ENCODE data around the gene CLCN6.

DNA sequence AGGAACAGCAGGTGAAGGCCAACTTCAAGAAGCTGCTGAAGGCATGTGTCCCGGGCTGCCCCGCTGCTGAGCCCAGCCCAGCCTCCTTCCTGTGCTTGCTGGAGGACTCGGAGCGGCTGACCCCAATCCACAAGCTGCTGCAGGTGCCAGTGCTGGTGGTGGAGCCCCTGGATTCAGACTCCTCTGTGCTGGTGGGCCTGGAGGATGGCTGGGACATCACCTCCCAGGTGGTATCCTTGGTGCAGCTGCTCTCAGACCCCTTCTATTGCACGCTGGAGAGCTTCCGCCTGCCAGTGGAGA, 72.8 kb downstream of the CLCN6 start:
- TF ChIP-seq POLR2A (IDR thresholded peaks at IDR 0.05) (no peak), POLR2AphosphoS5 (IDR thresholded peaks at IDR 0.05) (no peak)

Measured in prostate gland (tissue), 1 donor.